Amniotic stem cell (primary cell): Measurements from ENCODE around the gene TENM4.

Experiments used
- DNase-seq: peaks from one replicate; lab custom pipeline; 2025; lab: John Stamatoyannopoulos, UW

Gene TENM4

GRCh38 chr11:78657968-78658839 lies 782.6 kb downstream of the TENM4 start:
- DNase-seq: no peak

- DNase-seq: no peak
Measured at GRCh38 chr11:78657441-78657840, 783.4 kb downstream of the TENM4 start.

- DNase-seq: no peak
Measured at GRCh38 chr11:78656984-78657383, 783.8 kb downstream of the TENM4 start.

- no peak for DNase-seq
Measured at GRCh38 chr11:78656327-78656726, 784.5 kb downstream of the TENM4 start.

- no peak for DNase-seq
Measured at GRCh38 chr11:78655561-78655960, 785.3 kb downstream of the TENM4 start.

GRCh38 chr11:78654866-78655265 lies 786.0 kb downstream of the TENM4 start:
- DNase-seq: no peak

GRCh38 chr11:78654071-78654470 lies 786.8 kb downstream of the TENM4 start:
- DNase-seq: no peak

GRCh38 chr11:78653294-78653909 lies 787.4 kb downstream of the TENM4 start:
- no peak for DNase-seq

GRCh38 chr11:78652843-78653239 lies 788.0 kb downstream of the TENM4 start:
- no peak for DNase-seq

- DNase-seq: no peak
Measured at GRCh38 chr11:78651923-78652842, 788.6 kb downstream of the TENM4 start.

- no peak for DNase-seq
Measured at GRCh38 chr11:78651136-78651775, 789.6 kb downstream of the TENM4 start.

- no peak for DNase-seq
Measured at GRCh38 chr11:78649361-78650215, 791.2 kb downstream of the TENM4 start.

GRCh38 chr11:78647986-78648875 lies 792.6 kb downstream of the TENM4 start:
- DNase-seq: no peak

GRCh38 chr11:78647266-78647915 lies 793.4 kb downstream of the TENM4 start:
- no peak for DNase-seq

- no peak for DNase-seq
Measured at GRCh38 chr11:78646564-78647185, 794.2 kb downstream of the TENM4 start.

GRCh38 chr11:78645226-78646202 lies 795.3 kb downstream of the TENM4 start:
- DNase-seq: peak; percentile 20

- no peak for DNase-seq
Measured at GRCh38 chr11:78643676-78644056, 797.2 kb downstream of the TENM4 start.
